Brain microvascular endothelial cell (primary cell): ENCODE results near the gene MRPS27.

ENCODE experiments used
- DNase-seq: peaks from one replicate; pipeline ENCODE4 v3.0.0-alpha.2; 2020
- H3K27ac ChIP-seq: fragments of 250-450 bp; sonication (Bioruptor Pico); 2 replicates; pipeline ENCODE4 v1.5.1; 2020; ENCODE audit warnings: mild to moderate bottlenecking, moderate library complexity
- H3K27me3 ChIP-seq: fragments of 250-450 bp; sonication (Bioruptor Pico); replicated peaks from 2 replicates; pipeline ENCODE4 v1.5.1; 2020; ENCODE audit warnings: mild to moderate bottlenecking
- H3K36me3 ChIP-seq: fragments of 250-450 bp; sonication (Bioruptor Pico); replicated peaks from 2 replicates; pipeline ENCODE4 v1.5.1; 2020; ENCODE audit warnings: mild to moderate bottlenecking
- H3K4me3 ChIP-seq: 2 replicates; pipeline ENCODE4 v1.5.1; 2011; ENCODE audit warnings: low read depth, mild to moderate bottlenecking, control low read depth, low read length, moderate library complexity
- CTCF ChIP-seq: IDR thresholded peaks from 2 replicates; pipeline ENCODE4 v1.5.1; 2011; ENCODE audit warnings: low read depth, mild to moderate bottlenecking, moderate library complexity, low read length, control low read depth, inconsistent platforms; ENCODE audit errors: missing control alignments
- in situ Hi-C: cut with HindIII; loops from 2 replicates; pipeline ENCODE4 v1.10.0; 2017; ENCODE audit warnings: low sequenced_read_pairs, low pct_ligation_motif_present

Gene MRPS27

GRCh38 chr5:72346398-72346797, 26.4 kb upstream of the MRPS27 start:
- H3K27me3 ChIP-seq: no peaks in the 10 kb centered on the region
- no peak for DNase-seq
- H3K4me3 ChIP-seq: no peak overlapping the region
- in situ Hi-C loops: no loop called here
- no peak for TF ChIP-seq CTCF
- peaks cover 7% of the 10 kb centered on the region for H3K36me3 ChIP-seq
- no peak overlapping the region for H3K27ac ChIP-seq

- no peak overlapping the region for H3K4me3 ChIP-seq
- TF ChIP-seq CTCF: no peak
- DNase-seq: no peak
- H3K27me3 ChIP-seq: no peaks in the 10 kb centered on the region
- H3K36me3 ChIP-seq: peaks cover 19% of the 10 kb centered on the region
- H3K27ac ChIP-seq: no peak overlapping the region
- in situ Hi-C loops: no loop called here
Observed at GRCh38 chr5:72338689-72339209, 18.7 kb upstream of the MRPS27 start.

GRCh38 chr5:72337159-72337558, 17.1 kb upstream of the MRPS27 start:
- TF ChIP-seq CTCF: no peak
- no peaks in the 10 kb centered on the region for H3K27me3 ChIP-seq
- no peak for DNase-seq
- H3K4me3 ChIP-seq: no peak overlapping the region
- in situ Hi-C loops: no loop called here
- no peak overlapping the region for H3K27ac ChIP-seq
- peaks cover 15% of the 10 kb centered on the region for H3K36me3 ChIP-seq

- in situ Hi-C loops: no loop called here
- Histone ChIP-seq H3K27ac (no peak overlapping the region), H3K27me3 (no peaks in the 10 kb centered on the region), H3K4me3 (no peak overlapping the region), H3K36me3 (peaks cover 20% of the 10 kb centered on the region)
- no peak for DNase-seq
- TF ChIP-seq CTCF: no peak
Observed at GRCh38 chr5:72330712-72331111, 10.7 kb upstream of the MRPS27 start.

- in situ Hi-C loops: no loop called here
- Histone ChIP-seq H3K36me3 (peaks cover 21% of the 10 kb centered on the region), H3K27me3 (no peaks in the 10 kb centered on the region), H3K4me3 (no peak overlapping the region), H3K27ac (no peak overlapping the region)
- TF ChIP-seq CTCF: no peak
- no peak for DNase-seq
Observed at GRCh38 chr5:72328172-72328571, 8.1 kb upstream of the MRPS27 start.

GRCh38 chr5:72326306-72326649, 6.2 kb upstream of the MRPS27 start:
- no peaks in the 10 kb centered on the region for H3K27me3 ChIP-seq
- no peak overlapping the region for H3K27ac ChIP-seq
- no peak for TF ChIP-seq CTCF
- in situ Hi-C loops: no loop called here
- no peak for DNase-seq
- no peak overlapping the region for H3K4me3 ChIP-seq
- H3K36me3 ChIP-seq: peaks cover 18% of the 10 kb centered on the region
